IMR-90 (cell line): Measurements from ENCODE around the gene MRTFA. TPM values are rescaled to one million over a fixed set of nuclear protein-coding genes. Genes with fewer than 3 reads are reported as not detected.

ENCODE experiments used
- ATAC-seq: fragments of 200-7000 bp; cut with Tn5 transposase; 2 replicates; pipeline ENCODE4 v1.9.1; 2020; ENCODE audit warnings: low read depth, mild to moderate bottlenecking, moderate library complexity
- BruUV-seq: library from RNA; stranded (reverse); fragments of 400-500 nt; replicated peaks from 2 replicates; lab custom pipeline; 2021; lab: Mats Ljungman, UMichigan
- CTCF ChIA-PET: fragments of 300-600 bp; formaldehyde crosslinking; extraction: SDS; loops from one replicate; lab custom pipeline; 2021; ENCODE audit warnings: antibody characterized with exemption; lab: Yijun Ruan, JAX
- POLR2A ChIA-PET: fragments of 300-600 bp; sonication (Branson Sonifier 250); formaldehyde crosslinking; loops from one replicate; lab custom pipeline; 2022; ENCODE audit warnings: antibody characterized with exemption; ENCODE audit not compliant: unreplicated experiment; lab: Charles Lee
- DNase-seq: peaks from one replicate; pipeline ENCODE4 v3.0.0; 2013
- H2AFZ ChIP-seq: replicated peaks from 2 replicates; pipeline ENCODE3; 2013; ENCODE audit warnings: low read length, mild to moderate bottlenecking; ENCODE audit not compliant: poor library complexity
- H2AK5ac ChIP-seq: 2 replicates; pipeline ENCODE4 v1.6.1; 2013; ENCODE audit warnings: low read depth, low read length, inconsistent platforms
- H2AK9ac ChIP-seq: replicated peaks from 2 replicates; pipeline ENCODE3; 2013; ENCODE audit warnings: mild to moderate bottlenecking, low read depth, low read length, moderate library complexity; ENCODE audit not compliant: poor library complexity
- H2BK120ac ChIP-seq: 2 replicates; pipeline ENCODE4 v1.6.1; 2013; ENCODE audit warnings: low read depth, low read length, inconsistent platforms
- H2BK15ac ChIP-seq: 3 replicates; pipeline ENCODE4 v1.6.1; 2013; ENCODE audit warnings: low read depth, low read length, inconsistent platforms
- H2BK20ac ChIP-seq: 2 replicates; pipeline ENCODE4 v1.6.1; 2013; ENCODE audit warnings: low read depth, mild to moderate bottlenecking, inconsistent platforms, low read length, moderate library complexity
- H2BK5ac ChIP-seq: 2 replicates; pipeline ENCODE4 v1.6.1; 2013; ENCODE audit warnings: mild to moderate bottlenecking, low read depth, low read length, inconsistent platforms; ENCODE audit not compliant: poor library complexity, severe bottlenecking
- H3K14ac ChIP-seq: replicated peaks from 2 replicates; pipeline ENCODE4 v1.6.1; 2013; ENCODE audit warnings: low read depth, low read length, inconsistent platforms
- H3K18ac ChIP-seq: 2 replicates; pipeline ENCODE4 v1.6.1; 2013; ENCODE audit warnings: low read depth, low read length, control low read depth
- H3K23ac ChIP-seq: 2 replicates; pipeline ENCODE4 v1.6.1; 2013; ENCODE audit warnings: low read depth, low read length, inconsistent platforms
- H3K27ac ChIP-seq: 2 replicates; pipeline ENCODE4 v1.5.1; 2013; ENCODE audit warnings: mild to moderate bottlenecking, control low read depth, low read length; ENCODE audit not compliant: insufficient read depth
- H3K27me3 ChIP-seq: 2 replicates; pipeline ENCODE4 v1.6.1; 2013; ENCODE audit warnings: low read length; ENCODE audit not compliant: control insufficient read depth, insufficient read depth
- H3K36me3 ChIP-seq: 2 replicates; pipeline ENCODE4 v1.6.1; 2013; ENCODE audit warnings: low read length, mixed read lengths; ENCODE audit not compliant: control insufficient read depth, insufficient read depth
- H3K4ac ChIP-seq: 2 replicates; pipeline ENCODE4 v1.6.1; 2013; ENCODE audit warnings: low read depth, low read length, inconsistent platforms
- H3K4me1 ChIP-seq: 2 replicates; pipeline ENCODE4 v1.6.1; 2013; ENCODE audit warnings: low read length, mixed read lengths; ENCODE audit not compliant: control insufficient read depth, insufficient read depth
- H3K4me2 ChIP-seq: 2 replicates; pipeline ENCODE4 v1.6.1; 2013; ENCODE audit warnings: low read depth, mild to moderate bottlenecking, control low read depth, low read length, moderate library complexity
- H3K4me3 ChIP-seq: 2 replicates; pipeline ENCODE4 v1.5.1; 2013; ENCODE audit warnings: low read depth, mild to moderate bottlenecking, control low read depth, low read length, moderate library complexity; ENCODE audit not compliant: insufficient read depth
- H3K56ac ChIP-seq: 2 replicates; pipeline ENCODE4 v1.6.1; 2013; ENCODE audit warnings: low read length, inconsistent platforms; ENCODE audit not compliant: insufficient read depth; ENCODE audit errors: extremely low read depth
- H3K79me1 ChIP-seq, 2 experiments: 2 replicates each; pipeline ENCODE4 v1.6.1; 2013; ENCODE audit warnings: low read length in 2 of 2, inconsistent platforms in 1 of 2, low read depth in 1 of 2
- H3K9ac ChIP-seq: 2 replicates; pipeline ENCODE4 v1.6.1; 2013; ENCODE audit warnings: low read depth, low read length, control low read depth
- H3K9me1 ChIP-seq: 2 replicates; pipeline ENCODE4 v1.6.1; 2013; ENCODE audit warnings: low read length, inconsistent platforms; ENCODE audit not compliant: insufficient read depth
- H3K9me3 ChIP-seq: 2 replicates; pipeline ENCODE4 v1.6.1; 2013; ENCODE audit warnings: low read length; ENCODE audit not compliant: control insufficient read depth, insufficient read depth
- H4K20me1 ChIP-seq: 2 replicates; pipeline ENCODE4 v1.6.1; 2013; ENCODE audit warnings: low read length, inconsistent platforms; ENCODE audit not compliant: insufficient read depth
- H4K5ac ChIP-seq: 2 replicates; pipeline ENCODE4 v1.6.1; 2013; ENCODE audit warnings: mild to moderate bottlenecking, low read depth, low read length, control low read depth
- H4K8ac ChIP-seq, 2 experiments: 2 replicates each; pipeline ENCODE4 v1.6.1; 2013; ENCODE audit warnings: low read depth in 2 of 2, low read length in 2 of 2, control low read depth in 1 of 2, inconsistent platforms in 1 of 2
- H4K91ac ChIP-seq: 2 replicates; pipeline ENCODE4 v1.6.1; 2013; ENCODE audit warnings: low read depth, low read length, inconsistent platforms; ENCODE audit not compliant: insufficient read depth
- BHLHE40 ChIP-seq: fragments of 150-350 bp; IDR thresholded peaks from 2 replicates; pipeline ENCODE4 v1.6.1; 2016; ENCODE audit warnings: mild to moderate bottlenecking, low read depth, low read length
- CEBPB ChIP-seq: IDR thresholded peaks from 2 replicates; pipeline ENCODE4 v1.6.1; 2012; ENCODE audit warnings: low read depth, low read length, improper control_type of control experiment
- CHD1 ChIP-seq: IDR thresholded peaks from 2 replicates; pipeline ENCODE4 v1.6.1; 2012; ENCODE audit warnings: low read depth, low read length, improper control_type of control experiment
- ELK1 ChIP-seq: fragments of 150-350 bp; IDR thresholded peaks from 2 replicates; pipeline ENCODE4 v1.6.1; 2016; ENCODE audit warnings: low read depth, mild to moderate bottlenecking, low read length, moderate library complexity, borderline replicate concordance
- FOS ChIP-seq: fragments of 150-350 bp; IDR thresholded peaks from 2 replicates; pipeline ENCODE4 v1.6.1; 2016; ENCODE audit warnings: low read depth, low read length
- MAFK ChIP-seq: IDR thresholded peaks from 2 replicates; pipeline ENCODE4 v1.6.1; 2012; ENCODE audit warnings: low read depth, low read length, improper control_type of control experiment
- MAZ ChIP-seq: IDR thresholded peaks from 2 replicates; pipeline ENCODE4 v1.6.1; 2012; ENCODE audit warnings: low read depth, mild to moderate bottlenecking, low read length, improper control_type of control experiment, moderate library complexity, borderline replicate concordance
- MXI1 ChIP-seq: IDR thresholded peaks from 2 replicates; pipeline ENCODE4 v1.6.1; 2012; ENCODE audit warnings: low read depth, mild to moderate bottlenecking, low read length, moderate library complexity, borderline replicate concordance
- NFE2L2 ChIP-seq: fragments of 150-350 bp; IDR thresholded peaks from 2 replicates; pipeline ENCODE4 v1.6.1; 2016; ENCODE audit warnings: low read depth, mild to moderate bottlenecking, low read length
- POLR2A ChIP-seq: IDR thresholded peaks from 2 replicates; pipeline ENCODE4 v1.6.1; 2012; ENCODE audit warnings: mild to moderate bottlenecking, low read depth, low read length
- RAD21 ChIP-seq: IDR thresholded peaks from 2 replicates; pipeline ENCODE4 v1.6.1; 2012; ENCODE audit warnings: low read length, improper control_type of control experiment
- RCOR1 ChIP-seq: IDR thresholded peaks from 2 replicates; pipeline ENCODE4 v1.6.1; 2012; ENCODE audit warnings: mild to moderate bottlenecking, low read length, improper control_type of control experiment; ENCODE audit not compliant: insufficient replicate concordance
- RFX5 ChIP-seq: IDR thresholded peaks from 2 replicates; pipeline ENCODE4 v1.8.0; 2012; ENCODE audit warnings: low read depth, mild to moderate bottlenecking, low read length, moderate library complexity
- SMC3 ChIP-seq: fragments of 150-350 bp; IDR thresholded peaks from 2 replicates; pipeline ENCODE4 v1.6.1; 2016; ENCODE audit warnings: low read depth, mild to moderate bottlenecking, antibody characterized with exemption, low read length, moderate library complexity
- USF2 ChIP-seq: fragments of 150-350 bp; IDR thresholded peaks from 2 replicates; pipeline ENCODE4 v1.6.1; 2017; ENCODE audit warnings: mild to moderate bottlenecking, antibody characterized with exemption, low read length, low read depth
- WGBS, 2 experiments: methylation state at CpG; one replicate each; pipeline versions ENCODE4 v1.1.5 to v1.1.7; 2013; ENCODE audit warnings: missing lambda C conversion rate in 2 of 2; ENCODE audit not compliant: insufficient read length in 1 of 2; ENCODE audit errors: extremely low coverage in 2 of 2; 5-methylcytosine and 5-hydroxymethylcytosine counted together
- dilution Hi-C: fragments of 300-500 bp; cut with HindIII; formaldehyde crosslinking; loops from one replicate; pipeline ENCODE4 v1.14.3; 2018; ENCODE audit warnings: low sequenced_read_pairs; ENCODE audit not compliant: unreplicated experiment
- in situ Hi-C: fragments of 300-500 bp; cut with MboI; formaldehyde crosslinking; loops from 3 replicates; pipeline ENCODE4 v1.14.3; 2019; ENCODE audit warnings: low sequenced_read_pairs, inconsistent platforms, mixed read lengths
- intact Hi-C: fragments of 100-400 bp; cut with micrococcal nuclease; formaldehyde crosslinking; loops from 2 replicates; pipeline ENCODE4 v1.10.0; 2022
- polyA plus RNA-seq, 3 experiments: library from polyadenylated mRNA; depleted of rRNA; stranded (reverse); fragments of >200 nt; gene quantifications; 2 replicates each; pipeline ENCODE4 v1.2.3, GENCODE V29; 2012; ENCODE audit warnings: low replicate concordance in 1 of 3
- total RNA-seq: library from RNA; depleted of rRNA; stranded (reverse); fragments of >200 nt; gene quantifications from 2 replicates; pipeline ENCODE4 v1.2.3, GENCODE V29; 2012
- TF ChIP-seq, protein P1 (sequence below): conservative IDR thresholded peaks from 2 replicates; pipeline ENCODE4 v1.5.1; 2012; ENCODE audit warnings: mild to moderate bottlenecking, low read depth, low read length, improper control_type of control experiment

Gene MRTFA
- total and polyA plus RNA-seq, 2 of the 4 experiments (the other 2 are of a cell fraction) = 12.5 to 17.2 TPM

GRCh38 chr22:40519948-40520331 is 116.6 kb downstream of the MRTFA start:
- WGBS, 2 experiments = 100% methylated on average over 2 of the region's 3 CpGs; no CpG with 5 or more reads in 1 of the 2 experiments
- Histone ChIP-seq H2AK5ac (no peak overlapping the region), H2BK120ac (no peak overlapping the region), H3K36me3 (peaks cover 2% of the 10 kb centered on the region; the same call in 1 of the 2 replicates), H3K23ac (no peak overlapping the region), H3K27ac (no peak overlapping the region), H4K91ac (no peak overlapping the region), H4K5ac (no peak overlapping the region), H2BK5ac (no peak overlapping the region), H3K27me3 (no peaks in the 10 kb centered on the region), H3K18ac (no peak overlapping the region), H3K56ac (no peak overlapping the region), H3K9me3 (peaks cover 3% of the 10 kb centered on the region; the same call in 1 of the 2 replicates), H3K9me1 (peaks cover 7% of the 10 kb centered on the region; the same call in 1 of the 2 replicates), H3K14ac (no peak overlapping the region), H3K4ac (no peak overlapping the region), H2AFZ (no peak overlapping the region), H3K4me1 (peaks cover 6% of the 10 kb centered on the region; the same call in 1 of the 2 replicates), H2AK9ac (no peak overlapping the region), H4K8ac (no peak overlapping the region), H2BK15ac (no peak overlapping the region), H2BK20ac (no peak overlapping the region), H3K4me2 (no peak overlapping the region), H3K9ac (no peak overlapping the region), H4K20me1 (no peaks in the 10 kb centered on the region), H3K79me1 (peaks cover 41 to 84% of the 10 kb centered on the region in 2 experiments), H3K4me3 (no peak overlapping the region)
- BruUV-seq = no TSS peak
- ATAC-seq = no peak
- no peak for TF ChIP-seq CEBPB
- TF ChIP-seq RFX5 = no peak
- TF ChIP-seq BHLHE40 = no peak
- no peak for TF ChIP-seq CHD1
- TF ChIP-seq RCOR1 = no peak
- TF ChIP-seq MAZ = no peak
- no peak for TF ChIP-seq POLR2A
- no peak for TF ChIP-seq RAD21
- TF ChIP-seq, protein P1, sequence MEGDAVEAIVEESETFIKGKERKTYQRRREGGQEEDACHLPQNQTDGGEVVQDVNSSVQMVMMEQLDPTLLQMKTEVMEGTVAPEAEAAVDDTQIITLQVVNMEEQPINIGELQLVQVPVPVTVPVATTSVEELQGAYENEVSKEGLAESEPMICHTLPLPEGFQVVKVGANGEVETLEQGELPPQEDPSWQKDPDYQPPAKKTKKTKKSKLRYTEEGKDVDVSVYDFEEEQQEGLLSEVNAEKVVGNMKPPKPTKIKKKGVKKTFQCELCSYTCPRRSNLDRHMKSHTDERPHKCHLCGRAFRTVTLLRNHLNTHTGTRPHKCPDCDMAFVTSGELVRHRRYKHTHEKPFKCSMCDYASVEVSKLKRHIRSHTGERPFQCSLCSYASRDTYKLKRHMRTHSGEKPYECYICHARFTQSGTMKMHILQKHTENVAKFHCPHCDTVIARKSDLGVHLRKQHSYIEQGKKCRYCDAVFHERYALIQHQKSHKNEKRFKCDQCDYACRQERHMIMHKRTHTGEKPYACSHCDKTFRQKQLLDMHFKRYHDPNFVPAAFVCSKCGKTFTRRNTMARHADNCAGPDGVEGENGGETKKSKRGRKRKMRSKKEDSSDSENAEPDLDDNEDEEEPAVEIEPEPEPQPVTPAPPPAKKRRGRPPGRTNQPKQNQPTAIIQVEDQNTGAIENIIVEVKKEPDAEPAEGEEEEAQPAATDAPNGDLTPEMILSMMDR = no peak
- TF ChIP-seq MAFK = no peak
- no peak for TF ChIP-seq NFE2L2
- TF ChIP-seq ELK1 = no peak
- TF ChIP-seq USF2 = no peak
- no peak for TF ChIP-seq FOS
- no peak for TF ChIP-seq SMC3
- TF ChIP-seq MXI1 = no peak
- dilution Hi-C loops (no loop called here), intact Hi-C loops (no loop called here), in situ Hi-C loops (no loop called here)
- ChIA-PET CTCF (no interaction called here), POLR2A (no interaction called here)
- no peak for DNase-seq
